ENCODE measurements around the gene PXDC1.
"Not testable (repeated sequence)": the region's sequence is repeated elsewhere in the genome, so short reads cannot be mapped to it uniquely, and the experiment has no call there.

The PXDC1 gene

DNA sequence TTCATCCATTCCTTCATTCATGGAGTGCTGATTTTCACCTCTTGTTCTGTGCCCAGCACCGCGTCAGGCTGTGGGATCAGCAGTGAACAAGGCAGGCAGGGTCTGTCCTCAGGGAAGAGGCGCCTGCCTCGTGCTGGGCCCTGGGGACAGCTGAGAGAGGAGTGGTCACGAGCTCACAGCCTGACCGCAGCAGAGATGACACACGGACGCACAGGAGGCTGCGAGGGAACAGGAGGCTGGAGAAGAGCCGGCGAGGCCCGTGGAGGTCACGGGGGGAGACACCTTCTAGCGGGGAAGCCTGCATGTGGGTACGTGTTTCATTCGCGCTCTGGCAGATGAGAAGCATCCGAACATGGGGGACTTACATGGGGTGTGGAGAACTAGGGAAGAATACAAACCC, 27.5 kb downstream of the PXDC1 start:
- Histone ChIP-seq H3K36me3 (replicated peaks) (peaks cover 54% of the 10 kb centered on the region), H3K4me3 (ENCODE audit: low read depth, low read length) (no peak overlapping the region), H3K27ac (peak overlapping the region; percentile 13), H3K27me3 (replicated peaks) (no peaks in the 10 kb centered on the region)
- TF ChIP-seq, protein P1, sequence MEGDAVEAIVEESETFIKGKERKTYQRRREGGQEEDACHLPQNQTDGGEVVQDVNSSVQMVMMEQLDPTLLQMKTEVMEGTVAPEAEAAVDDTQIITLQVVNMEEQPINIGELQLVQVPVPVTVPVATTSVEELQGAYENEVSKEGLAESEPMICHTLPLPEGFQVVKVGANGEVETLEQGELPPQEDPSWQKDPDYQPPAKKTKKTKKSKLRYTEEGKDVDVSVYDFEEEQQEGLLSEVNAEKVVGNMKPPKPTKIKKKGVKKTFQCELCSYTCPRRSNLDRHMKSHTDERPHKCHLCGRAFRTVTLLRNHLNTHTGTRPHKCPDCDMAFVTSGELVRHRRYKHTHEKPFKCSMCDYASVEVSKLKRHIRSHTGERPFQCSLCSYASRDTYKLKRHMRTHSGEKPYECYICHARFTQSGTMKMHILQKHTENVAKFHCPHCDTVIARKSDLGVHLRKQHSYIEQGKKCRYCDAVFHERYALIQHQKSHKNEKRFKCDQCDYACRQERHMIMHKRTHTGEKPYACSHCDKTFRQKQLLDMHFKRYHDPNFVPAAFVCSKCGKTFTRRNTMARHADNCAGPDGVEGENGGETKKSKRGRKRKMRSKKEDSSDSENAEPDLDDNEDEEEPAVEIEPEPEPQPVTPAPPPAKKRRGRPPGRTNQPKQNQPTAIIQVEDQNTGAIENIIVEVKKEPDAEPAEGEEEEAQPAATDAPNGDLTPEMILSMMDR (IDR thresholded peaks at IDR 0.05; ENCODE audit: low read depth, low read length, missing control alignments): no peak
- peak; percentile 23 for DNase-seq
- in situ Hi-C loops (cut with HindIII; ENCODE audit: low pct_ligation_motif_present, low sequenced_read_pairs): loop anchor here (10.0 kb wide), 1 partner anchor 439 kb away; no protein-coding TSS in a partner anchor

DNA sequence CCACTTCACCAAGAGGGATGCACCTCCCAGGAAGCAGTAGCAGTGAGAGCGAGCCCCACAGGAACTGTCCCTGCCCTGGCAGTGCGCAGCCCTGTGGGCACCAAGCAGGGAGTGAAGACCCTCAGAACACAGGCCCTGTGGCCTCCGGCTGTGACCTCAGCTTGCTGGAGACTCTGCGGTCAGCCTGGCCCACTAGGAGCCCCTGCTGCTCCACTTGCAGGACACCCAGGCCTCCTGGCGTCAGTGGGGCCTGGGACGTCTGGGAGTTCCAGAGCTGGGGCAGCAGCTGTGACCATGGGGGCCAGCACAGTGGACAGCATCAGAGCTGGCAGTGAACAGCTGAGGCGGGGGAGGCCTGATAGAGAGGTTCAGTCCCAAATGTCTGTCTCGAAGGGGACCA, 28.3 kb downstream of the PXDC1 start:
- no peak for DNase-seq
- Histone ChIP-seq H3K27ac (no peak overlapping the region), H3K36me3 (replicated peaks) (peaks cover 47% of the 10 kb centered on the region), H3K4me3 (ENCODE audit: low read depth, low read length) (no peak overlapping the region), H3K27me3 (replicated peaks) (no peaks in the 10 kb centered on the region)
- TF ChIP-seq, protein P1 (IDR thresholded peaks at IDR 0.05; ENCODE audit: low read depth, low read length, missing control alignments): no peak
- in situ Hi-C loops (cut with HindIII; ENCODE audit: low pct_ligation_motif_present, low sequenced_read_pairs): loop anchor here (10.0 kb wide), 1 partner anchor 438 kb away; no protein-coding TSS in a partner anchor

DNA sequence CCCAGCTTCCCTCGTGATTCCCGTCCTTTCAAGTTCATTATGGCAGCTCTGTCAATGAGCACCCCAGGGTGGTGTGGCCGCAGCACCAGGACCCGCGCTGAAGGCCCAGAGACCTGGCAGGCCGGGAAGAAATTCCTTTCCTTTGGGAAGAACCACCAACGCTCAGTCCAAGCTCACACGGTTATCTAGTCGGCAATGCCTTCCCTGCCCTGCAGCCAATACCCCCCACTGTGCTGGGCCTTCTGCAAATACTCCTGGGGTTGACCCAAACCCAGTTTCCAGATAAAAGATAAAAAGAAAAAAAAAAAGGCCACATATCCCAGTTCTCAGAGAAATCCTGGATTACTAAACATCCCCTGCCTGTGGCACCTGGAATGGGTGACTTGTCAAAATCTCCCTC, 28.7 kb downstream of the PXDC1 start:
- TF ChIP-seq, protein P1 (IDR thresholded peaks at IDR 0.05; ENCODE audit: low read depth, low read length, missing control alignments): no peak
- H3K27me3 ChIP-seq (replicated peaks): no peaks in the 10 kb centered on the region
- DNase-seq: no peak
- H3K4me3 ChIP-seq (ENCODE audit: low read depth, low read length): no peak overlapping the region
- peaks cover 42% of the 10 kb centered on the region for H3K36me3 ChIP-seq (replicated peaks)
- H3K27ac ChIP-seq: no peak overlapping the region
- in situ Hi-C loops (cut with HindIII; ENCODE audit: low pct_ligation_motif_present, low sequenced_read_pairs): loop anchor here (10.0 kb wide), 1 partner anchor 438 kb away; no protein-coding TSS in a partner anchor

DNA sequence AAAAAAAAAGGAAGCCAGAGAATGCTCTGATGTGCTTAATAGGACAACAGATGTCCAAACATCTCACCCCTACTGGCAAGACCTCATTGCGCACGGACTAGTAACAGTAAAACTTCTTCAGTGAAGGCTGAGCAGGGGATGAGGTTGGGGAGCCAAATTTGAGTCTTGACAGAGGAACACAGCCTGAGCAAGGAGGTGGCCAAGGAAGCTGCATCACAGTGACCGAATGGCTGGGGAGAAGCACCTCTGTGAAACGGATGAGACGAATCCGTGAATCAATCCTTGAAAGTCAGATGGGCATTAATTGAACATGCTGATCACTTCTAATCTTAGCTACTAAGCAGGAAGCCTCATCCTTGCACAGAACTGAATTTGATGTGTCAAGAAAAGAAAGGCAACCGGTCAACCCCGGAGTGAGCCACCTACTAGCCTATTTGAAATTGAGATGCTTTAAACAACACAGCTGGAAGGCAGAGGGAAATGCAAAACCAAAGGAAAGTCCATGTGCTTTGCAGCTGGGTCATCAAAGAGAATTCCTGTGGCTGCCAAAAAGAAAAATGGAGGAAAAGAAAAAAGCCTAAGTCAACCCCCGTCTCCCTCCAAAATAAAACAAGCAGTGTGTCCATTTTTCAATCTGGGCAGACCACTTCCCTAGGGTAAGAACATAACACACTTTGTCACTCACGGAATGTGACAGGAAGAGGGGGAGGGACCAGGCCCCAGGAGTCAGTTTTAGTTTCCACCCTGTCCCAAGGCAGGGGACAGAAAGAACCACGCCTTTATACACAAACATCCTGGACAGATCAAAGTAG, 29.5 kb downstream of the PXDC1 start:
- no peak for DNase-seq
- Histone ChIP-seq H3K36me3 (replicated peaks) (peaks cover 39% of the 10 kb centered on the region), H3K4me3 (ENCODE audit: low read depth, low read length) (no peak overlapping the region), H3K27ac (no peak overlapping the region), H3K27me3 (replicated peaks) (no peaks in the 10 kb centered on the region)
- TF ChIP-seq, protein P1 (IDR thresholded peaks at IDR 0.05; ENCODE audit: low read depth, low read length, missing control alignments): no peak
- in situ Hi-C loops (cut with HindIII; ENCODE audit: low pct_ligation_motif_present, low sequenced_read_pairs): loop anchor here (10.0 kb wide), 1 partner anchor 437 kb away; no protein-coding TSS in a partner anchor

DNA sequence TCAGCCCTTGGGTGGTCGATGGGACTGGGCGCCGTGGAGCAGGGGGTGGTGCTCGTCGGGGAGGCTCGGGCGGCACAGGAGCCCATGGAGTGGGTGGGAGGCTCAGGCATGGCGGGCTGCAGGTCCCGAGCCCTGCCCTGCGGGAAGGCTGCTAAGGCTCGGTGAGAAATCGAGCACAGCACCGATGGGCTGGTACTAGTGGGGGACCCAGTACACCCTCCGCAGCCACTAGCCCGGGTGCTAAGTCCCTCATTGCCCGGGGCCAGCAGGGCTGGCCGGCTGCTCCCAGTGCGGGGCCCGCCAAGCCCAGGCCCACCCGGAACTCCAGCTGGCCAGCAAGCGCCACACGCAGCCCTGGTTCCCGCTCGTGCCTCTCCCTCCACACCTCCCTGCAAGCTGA, 30.7 kb downstream of the PXDC1 start:
- H3K4me3 ChIP-seq (ENCODE audit: low read depth, low read length); H3K27ac ChIP-seq; DNase-seq; H3K27me3 ChIP-seq (replicated peaks): not testable (repeated sequence)
- H3K36me3 ChIP-seq (replicated peaks): peaks cover 29% of the 10 kb centered on the region
- in situ Hi-C loops (cut with HindIII; ENCODE audit: low pct_ligation_motif_present, low sequenced_read_pairs): loop anchor here (10.0 kb wide), 1 partner anchor 436 kb away; no protein-coding TSS in a partner anchor

DNA sequence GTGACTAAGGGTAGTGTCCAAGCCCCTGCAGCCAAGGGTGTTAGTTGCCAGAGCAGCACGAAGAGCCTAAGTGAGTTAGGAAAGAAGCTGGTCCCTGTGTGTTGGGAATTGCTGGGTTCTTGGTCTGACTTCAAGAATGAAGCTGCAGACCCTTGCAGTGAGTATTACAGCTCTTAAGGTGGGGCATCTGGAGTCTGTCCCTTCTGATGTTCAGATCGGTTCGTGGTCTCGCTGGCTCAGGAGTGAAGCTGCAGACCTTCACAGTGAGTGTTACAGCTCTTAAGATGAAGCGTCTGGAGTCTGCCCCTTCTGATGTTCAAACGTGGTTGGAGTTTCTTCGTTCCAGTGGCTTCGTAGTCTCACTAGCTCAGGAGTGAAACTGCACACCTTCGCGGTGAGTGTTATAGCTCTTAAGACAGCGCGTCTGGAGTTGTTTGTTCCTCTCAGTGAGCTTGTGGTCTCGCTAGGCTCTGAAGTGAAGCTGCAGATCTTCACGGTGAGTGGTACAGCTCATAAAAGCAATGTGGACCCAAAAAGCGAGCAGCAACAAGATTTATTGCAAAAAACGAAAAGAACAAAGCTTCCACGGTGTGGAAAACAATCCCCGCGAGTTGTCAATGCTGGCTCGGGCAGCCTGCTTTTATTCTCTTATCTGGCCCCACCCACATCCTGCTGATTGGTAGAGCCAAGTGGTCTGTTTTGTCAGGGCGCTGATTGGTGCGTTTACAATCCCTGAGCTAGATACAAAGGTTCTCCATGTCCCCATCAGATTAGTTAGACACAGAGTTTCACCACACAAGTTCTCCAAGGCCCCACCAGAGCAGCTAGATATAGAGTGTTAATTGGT, 31.8 kb downstream of the PXDC1 start:
- in situ Hi-C loops (cut with HindIII; ENCODE audit: low pct_ligation_motif_present, low sequenced_read_pairs): loop anchor here (10.0 kb wide), 1 partner anchor 435 kb away; no protein-coding TSS in a partner anchor
- Histone ChIP-seq H3K36me3 (replicated peaks) (peaks cover 24% of the 10 kb centered on the region), H3K27me3 (replicated peaks) (no peaks in the 10 kb centered on the region), H3K27ac (no peak overlapping the region), H3K4me3 (ENCODE audit: low read depth, low read length) (no peak overlapping the region)
- TF ChIP-seq, protein P1 (IDR thresholded peaks at IDR 0.05; ENCODE audit: low read depth, low read length, missing control alignments): no peak
- DNase-seq: no peak
